Measurements from ENCODE around the gene JAKMIP1.

Gene JAKMIP1

DNA sequence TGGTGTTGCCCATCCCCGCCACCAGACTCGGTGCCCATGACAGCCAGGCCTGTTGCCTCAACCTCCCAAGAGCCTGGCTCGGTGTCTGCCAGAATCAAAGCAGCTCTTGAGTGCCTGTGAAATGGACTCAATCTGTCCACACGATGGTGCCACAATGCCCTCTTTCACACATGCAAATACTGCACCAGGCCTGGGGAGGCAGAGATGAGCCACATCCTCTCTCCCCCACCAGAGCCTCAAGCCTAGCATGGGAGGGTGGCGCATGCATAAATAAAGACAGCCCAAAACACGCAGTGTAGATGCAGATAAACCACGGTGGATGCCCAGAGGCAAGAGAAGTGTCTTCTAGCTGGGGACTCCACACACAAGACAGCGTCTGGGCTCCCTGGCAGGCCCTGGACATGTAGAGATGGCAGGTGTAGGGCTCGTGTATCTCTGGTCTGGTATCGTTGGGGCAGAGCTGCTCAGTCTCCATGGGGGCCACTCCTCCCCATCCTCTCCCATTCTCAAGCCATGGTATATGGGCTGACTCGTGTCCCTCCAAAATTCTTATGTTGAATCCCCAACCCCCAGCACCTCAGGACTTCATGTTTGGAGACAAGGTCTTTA lies 65.6 kb downstream of the JAKMIP1 start:
- in situ Hi-C loops (cut with HindIII; ENCODE audit: low pct_ligation_motif_present, low sequenced_read_pairs): no loop called here
- no peaks in the 10 kb centered on the region for H3K27me3 ChIP-seq (replicated peaks)
- TF ChIP-seq CTCF (IDR thresholded peaks at IDR 0.05; ENCODE audit: low read depth, low read length, missing control alignments): no peak
- no peak overlapping the region for H3K4me3 ChIP-seq (ENCODE audit: low read depth, low read length)
- H3K27ac ChIP-seq: no peak overlapping the region
- H3K36me3 ChIP-seq (replicated peaks): no peaks in the 10 kb centered on the region
- no peak for DNase-seq

GRCh38 chr4:6132716-6133115 lies 67.6 kb downstream of the JAKMIP1 start:
- no peak overlapping the region for H3K4me3 ChIP-seq (ENCODE audit: low read depth, low read length)
- no peak overlapping the region for H3K27ac ChIP-seq
- H3K36me3 ChIP-seq (replicated peaks): no peaks in the 10 kb centered on the region
- no peak for DNase-seq
- no peak for TF ChIP-seq CTCF (IDR thresholded peaks at IDR 0.05; ENCODE audit: low read depth, low read length, missing control alignments)
- H3K27me3 ChIP-seq (replicated peaks): no peaks in the 10 kb centered on the region
- in situ Hi-C loops (cut with HindIII; ENCODE audit: low pct_ligation_motif_present, low sequenced_read_pairs): no loop called here

DNA sequence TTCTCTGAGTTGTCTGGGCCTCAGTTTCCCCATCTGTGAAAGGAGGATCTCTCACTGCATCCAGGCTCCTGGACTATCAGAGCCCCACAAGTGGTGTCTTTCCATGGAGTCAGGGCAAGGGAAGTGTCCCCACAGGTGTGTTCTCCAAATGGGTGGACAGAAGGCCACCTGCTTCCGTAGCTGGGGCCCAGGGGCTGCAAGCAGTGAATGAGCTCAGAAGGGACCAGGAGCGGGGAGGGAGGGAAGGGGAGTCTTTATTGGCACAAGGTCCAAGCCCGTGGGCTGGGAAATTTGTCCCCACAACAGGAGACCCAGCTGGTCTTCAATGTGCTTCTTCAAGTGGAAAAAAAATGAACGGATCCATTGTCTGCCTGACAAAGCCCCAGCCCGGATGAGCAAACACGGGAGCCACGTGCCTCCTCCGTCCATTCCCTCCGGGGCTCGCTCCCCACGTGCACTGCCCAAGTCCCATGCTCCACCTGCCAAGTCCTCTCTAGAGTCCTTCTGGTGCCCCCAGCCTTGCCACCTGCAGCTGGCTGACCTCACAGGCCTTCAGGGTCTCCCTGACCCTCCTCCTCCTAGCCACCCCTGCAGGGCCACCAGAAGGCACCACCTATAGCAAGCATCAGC lies 72.0 kb downstream of the JAKMIP1 start:
- no peak overlapping the region for H3K27ac ChIP-seq
- no peak overlapping the region for H3K4me3 ChIP-seq (ENCODE audit: low read depth, low read length)
- no peak for DNase-seq
- H3K36me3 ChIP-seq (replicated peaks): no peaks in the 10 kb centered on the region
- in situ Hi-C loops (cut with HindIII; ENCODE audit: low pct_ligation_motif_present, low sequenced_read_pairs): no loop called here
- no peak for TF ChIP-seq CTCF (IDR thresholded peaks at IDR 0.05; ENCODE audit: low read depth, low read length, missing control alignments)
- no peaks in the 10 kb centered on the region for H3K27me3 ChIP-seq (replicated peaks)

- Histone ChIP-seq H3K36me3 (replicated peaks) (no peaks in the 10 kb centered on the region), H3K27me3 (replicated peaks) (no peaks in the 10 kb centered on the region), H3K27ac (no peak overlapping the region), H3K4me3 (ENCODE audit: low read depth, low read length) (no peak overlapping the region)
- in situ Hi-C loops (cut with HindIII; ENCODE audit: low pct_ligation_motif_present, low sequenced_read_pairs): no loop called here
- no peak for TF ChIP-seq CTCF (IDR thresholded peaks at IDR 0.05; ENCODE audit: low read depth, low read length, missing control alignments)
- DNase-seq: no peak
These were observed 73.2 kb downstream of the JAKMIP1 start for GRCh38 chr4:6126971-6127745.

DNA sequence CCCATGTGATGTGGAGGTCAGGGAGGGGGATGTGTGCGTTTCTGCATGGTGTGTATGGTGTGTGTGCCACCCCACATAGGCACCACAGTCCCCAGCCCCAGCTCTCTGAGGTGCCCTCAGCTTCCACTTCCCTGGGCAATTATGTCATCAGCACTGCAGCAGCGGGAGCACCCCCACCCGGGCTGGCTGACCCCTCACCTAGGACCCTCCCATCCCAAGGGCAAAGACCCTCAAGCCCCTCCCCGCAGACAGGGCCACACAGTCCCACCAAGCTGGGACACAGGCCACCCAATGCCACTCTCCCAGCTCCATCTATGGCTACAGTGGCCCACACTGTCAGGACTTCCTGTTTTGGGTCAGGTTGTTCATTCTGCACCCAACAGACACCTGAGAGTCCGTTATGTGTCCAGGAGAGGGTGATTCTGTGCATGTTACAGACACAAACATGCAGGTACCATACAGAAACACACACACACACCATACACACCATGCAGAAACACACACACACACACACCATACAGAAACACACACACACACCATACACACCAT lies 75.2 kb downstream of the JAKMIP1 start:
- DNase-seq: no peak
- H3K27me3 ChIP-seq (replicated peaks): no peaks in the 10 kb centered on the region
- H3K4me3 ChIP-seq (ENCODE audit: low read depth, low read length): no peak overlapping the region
- no peaks in the 10 kb centered on the region for H3K36me3 ChIP-seq (replicated peaks)
- TF ChIP-seq CTCF (IDR thresholded peaks at IDR 0.05; ENCODE audit: low read depth, low read length, missing control alignments): no peak
- H3K27ac ChIP-seq: no peak overlapping the region
- in situ Hi-C loops (cut with HindIII; ENCODE audit: low pct_ligation_motif_present, low sequenced_read_pairs): no loop called here

All from brain microvascular endothelial cell (primary cell).